ENCODE measurements around the gene SIX1.

DNA sequence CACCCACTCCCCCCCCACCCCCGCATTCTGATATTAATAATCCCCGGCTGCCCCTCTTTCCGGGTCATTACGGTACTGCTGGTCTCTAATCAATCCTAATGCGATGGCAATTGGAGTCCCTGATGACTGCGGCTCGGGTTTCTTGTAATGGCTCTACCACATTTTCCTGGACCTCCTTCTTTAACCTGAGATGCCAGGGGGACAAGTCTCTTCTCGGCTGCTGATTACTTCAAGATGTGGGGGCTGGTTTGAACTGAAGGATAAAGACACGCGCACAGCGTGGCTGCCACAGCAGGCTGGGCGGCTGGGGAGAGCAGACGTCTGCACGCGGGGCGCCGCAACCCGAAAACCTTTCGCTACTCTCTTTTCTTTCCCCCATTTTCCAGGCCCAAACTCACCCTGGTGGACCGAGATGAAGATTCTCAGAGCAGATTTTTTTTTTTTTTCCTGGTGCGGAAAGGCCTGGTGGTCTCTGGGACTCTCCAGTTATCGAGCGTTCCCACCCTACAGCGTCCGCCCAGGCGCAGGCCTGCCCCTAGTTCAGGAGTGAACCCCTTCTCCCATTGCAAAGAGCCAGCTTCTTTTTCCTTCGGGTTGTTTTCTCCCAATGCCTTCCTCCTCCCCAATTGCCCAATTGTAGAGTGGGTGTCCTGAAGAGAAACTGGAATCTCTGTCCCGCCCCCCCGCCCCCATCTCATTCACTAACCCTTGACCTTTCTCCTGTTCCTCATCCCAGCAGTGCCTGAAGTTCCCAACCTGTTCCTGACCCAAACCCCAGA lies 6.0 kb upstream of the SIX1 start:
- TF ChIP-seq POLR2AphosphoS5 (IDR thresholded peaks at IDR 0.05): no peak
- TF ChIP-seq POLR2A (IDR thresholded peaks at IDR 0.05): no peak

All from spleen (tissue), 3 donors.